Measurements from ENCODE around the gene CLEC2L.
"Not testable (repeated sequence)": the region's sequence is repeated elsewhere in the genome, so short reads cannot be mapped to it uniquely, and the experiment has no call there.

Gene CLEC2L

DNA sequence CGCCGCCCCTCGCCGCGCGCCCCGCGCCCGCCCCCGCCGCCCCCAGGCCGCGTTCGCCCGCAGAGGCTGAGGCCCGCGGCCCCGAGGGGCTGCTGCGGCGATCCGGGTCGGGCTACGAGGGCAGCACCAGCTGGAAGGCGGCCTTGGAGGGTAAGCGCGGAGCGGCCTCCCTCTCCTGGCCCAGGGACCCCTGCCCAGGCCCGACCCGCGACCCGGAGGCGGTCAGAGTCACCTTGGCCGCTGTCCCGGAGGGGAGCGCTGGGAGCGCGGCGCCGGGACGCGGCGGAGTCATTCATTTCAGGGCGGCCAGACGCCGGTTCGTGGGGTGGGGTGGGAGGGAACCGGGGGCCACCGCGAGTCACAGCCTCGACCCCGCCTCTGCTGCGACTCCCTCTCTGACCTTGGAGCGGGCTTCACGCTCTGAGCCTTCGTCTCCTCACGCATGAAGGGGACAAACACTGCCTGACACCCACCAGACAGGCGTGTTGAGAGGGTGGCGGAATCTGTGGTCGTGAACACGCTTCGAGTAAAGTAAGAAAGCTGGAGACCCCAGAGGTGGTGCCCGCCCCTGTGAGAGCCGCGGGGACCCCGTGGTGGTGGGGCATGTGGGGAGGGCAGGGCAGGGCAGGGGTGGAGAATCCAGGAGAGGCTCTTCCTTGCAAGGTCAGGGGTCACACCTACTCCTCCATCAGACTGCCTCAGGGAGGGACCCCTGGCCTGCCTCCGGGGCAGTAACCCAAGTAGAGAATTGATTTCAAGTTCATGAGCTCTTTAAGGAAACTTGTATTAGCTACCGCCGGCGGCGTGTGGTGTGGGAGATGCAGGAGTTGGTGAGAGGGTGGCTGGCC, 707 bp downstream of the CLEC2L start:
- DNase-seq, result no peak

- DNase-seq, result no peak
Measured at GRCh38 chr7:139525239-139525638, 1.8 kb downstream of the CLEC2L start.

- no peak for DNase-seq
Measured at GRCh38 chr7:139525750-139526149, 2.3 kb downstream of the CLEC2L start.

DNA sequence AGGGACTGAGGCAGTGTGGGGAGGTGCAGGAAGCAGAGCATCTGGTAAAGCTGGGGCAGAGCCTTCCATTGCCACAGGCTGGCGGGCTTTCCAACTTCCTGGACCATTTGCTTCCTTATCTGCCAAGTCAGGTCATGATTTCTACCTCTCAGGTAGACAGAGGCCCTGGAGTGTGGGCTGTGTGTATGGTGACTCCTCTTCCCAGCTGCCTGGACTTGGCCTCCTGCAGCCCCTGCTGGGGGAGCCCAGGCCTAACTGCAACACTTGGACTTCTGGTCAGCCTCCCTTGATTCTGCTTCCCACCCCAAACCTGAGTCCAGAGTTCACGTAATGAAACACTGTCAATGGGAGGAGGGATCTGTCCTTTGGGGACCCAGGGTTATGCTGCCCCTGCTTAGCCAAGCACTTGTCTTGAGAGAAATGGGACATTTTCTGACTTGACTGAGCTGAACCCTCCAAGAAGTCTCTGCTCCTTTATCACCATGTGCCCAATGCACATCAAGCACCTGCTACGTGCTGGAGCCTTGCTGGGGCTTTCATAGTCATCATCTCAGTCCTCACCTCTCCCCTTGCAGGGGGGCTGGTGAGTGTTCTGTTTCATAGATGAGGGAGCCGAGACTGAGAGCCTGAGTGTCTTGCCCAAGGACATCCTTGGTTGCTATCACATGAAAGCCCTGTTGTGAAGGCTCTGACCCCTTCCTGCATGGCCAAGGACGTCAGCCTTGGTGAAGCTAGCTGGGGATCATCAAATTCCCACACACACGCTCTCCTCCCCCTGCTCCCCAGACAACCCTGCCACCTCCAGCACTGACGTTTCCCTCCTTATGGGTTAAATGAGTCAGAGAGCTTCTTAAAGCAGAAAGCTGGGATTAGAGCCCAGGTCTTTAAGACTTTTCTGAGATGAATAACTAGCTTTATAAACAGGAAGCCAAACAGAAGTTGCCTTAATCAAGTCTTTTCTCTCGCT, 3.4 kb downstream of the CLEC2L start:
- DNase-seq, result no peak

GRCh38 chr7:139531094-139531493, 7.6 kb downstream of the CLEC2L start:
- no peak for DNase-seq

DNA sequence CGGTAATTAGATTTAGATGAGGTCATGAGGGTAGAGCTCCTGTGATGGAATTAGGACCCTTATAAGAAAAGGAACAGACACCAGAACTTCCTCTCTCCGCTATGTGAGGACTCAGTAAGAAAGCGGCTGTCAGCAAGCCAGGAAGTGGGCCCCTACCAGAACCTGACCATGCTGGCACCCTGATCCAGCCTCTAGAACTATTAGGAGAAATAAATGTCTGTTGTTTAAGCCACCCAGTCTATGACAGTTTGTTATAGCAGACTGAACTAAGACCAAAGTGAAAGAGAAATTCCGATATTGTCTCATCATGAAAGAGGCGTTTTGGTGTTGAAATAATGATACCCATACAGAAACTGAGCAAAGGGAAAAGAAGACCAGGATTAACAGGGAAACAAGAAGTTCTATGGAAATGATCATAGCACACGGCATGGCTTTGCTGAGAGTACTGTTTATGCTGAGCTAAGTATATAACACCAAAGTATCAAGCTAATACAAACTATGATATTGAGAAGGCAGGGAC, 9.2 kb downstream of the CLEC2L start:
- DNase-seq, result no peak

DNA sequence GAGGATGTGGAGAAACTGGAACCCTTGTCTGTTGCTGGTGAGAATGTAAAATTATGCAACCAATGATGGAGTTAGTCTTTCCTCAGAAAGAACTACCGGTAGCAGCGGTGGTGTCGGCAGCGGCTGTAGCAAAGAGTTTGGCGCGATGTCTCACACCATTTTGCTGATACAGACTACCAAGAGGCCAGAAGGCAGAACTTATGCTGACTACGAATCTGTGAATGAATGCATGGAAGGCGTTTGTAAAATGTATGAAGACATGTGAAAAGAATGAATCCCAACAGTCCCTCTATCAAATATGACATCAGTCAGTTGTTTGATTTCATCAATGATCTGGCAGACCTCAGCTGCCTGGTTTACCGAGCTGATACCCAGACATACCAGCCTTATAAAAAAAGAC, 10.6 kb downstream of the CLEC2L start:
- DNase-seq, result no peak

GRCh38 chr7:139534966-139535651, 11.6 kb downstream of the CLEC2L start:
- no peak for DNase-seq

DNA sequence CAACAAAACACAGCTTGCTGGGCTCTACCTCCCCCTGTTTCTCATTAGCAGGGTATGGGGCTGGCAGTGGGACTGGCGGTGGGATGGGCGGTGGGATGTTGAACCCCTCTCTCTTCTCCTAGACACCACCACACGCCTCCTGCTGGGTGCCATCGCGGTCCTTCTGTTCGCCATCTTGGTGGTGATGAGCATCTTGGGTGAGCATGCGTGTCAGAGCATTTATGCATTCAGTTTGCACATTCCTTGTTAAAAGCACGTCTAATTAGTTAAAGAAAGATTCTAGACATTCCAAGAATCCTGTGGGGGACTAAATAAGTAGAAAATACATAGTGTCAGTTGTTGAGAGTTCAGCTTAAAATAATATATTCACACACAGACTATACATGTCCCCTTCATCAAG, 12.7 kb downstream of the CLEC2L start:
- DNase-seq, result no peak

GRCh38 chr7:139538881-139539635, 15.6 kb downstream of the CLEC2L start:
- no peak for DNase-seq

DNA sequence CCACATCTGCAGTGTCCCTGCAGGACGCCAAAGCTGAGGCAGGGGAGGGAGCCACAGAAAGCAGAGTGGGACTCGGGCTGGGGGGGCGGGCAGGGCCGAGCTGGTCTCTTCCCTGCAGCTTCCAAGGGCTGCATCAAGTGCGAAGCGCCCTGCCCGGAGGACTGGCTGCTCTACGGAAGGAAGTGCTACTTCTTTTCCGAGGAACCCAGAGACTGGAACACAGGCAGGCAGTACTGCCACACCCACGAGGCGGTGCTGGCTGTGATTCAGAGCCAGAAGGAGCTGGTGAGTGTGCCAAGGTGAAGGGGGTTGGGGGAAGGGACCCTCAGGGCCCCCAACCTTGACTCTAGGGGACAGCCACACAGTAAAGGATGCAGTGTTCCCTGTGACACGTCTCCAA, 16.7 kb downstream of the CLEC2L start:
- DNase-seq, result no peak

DNA sequence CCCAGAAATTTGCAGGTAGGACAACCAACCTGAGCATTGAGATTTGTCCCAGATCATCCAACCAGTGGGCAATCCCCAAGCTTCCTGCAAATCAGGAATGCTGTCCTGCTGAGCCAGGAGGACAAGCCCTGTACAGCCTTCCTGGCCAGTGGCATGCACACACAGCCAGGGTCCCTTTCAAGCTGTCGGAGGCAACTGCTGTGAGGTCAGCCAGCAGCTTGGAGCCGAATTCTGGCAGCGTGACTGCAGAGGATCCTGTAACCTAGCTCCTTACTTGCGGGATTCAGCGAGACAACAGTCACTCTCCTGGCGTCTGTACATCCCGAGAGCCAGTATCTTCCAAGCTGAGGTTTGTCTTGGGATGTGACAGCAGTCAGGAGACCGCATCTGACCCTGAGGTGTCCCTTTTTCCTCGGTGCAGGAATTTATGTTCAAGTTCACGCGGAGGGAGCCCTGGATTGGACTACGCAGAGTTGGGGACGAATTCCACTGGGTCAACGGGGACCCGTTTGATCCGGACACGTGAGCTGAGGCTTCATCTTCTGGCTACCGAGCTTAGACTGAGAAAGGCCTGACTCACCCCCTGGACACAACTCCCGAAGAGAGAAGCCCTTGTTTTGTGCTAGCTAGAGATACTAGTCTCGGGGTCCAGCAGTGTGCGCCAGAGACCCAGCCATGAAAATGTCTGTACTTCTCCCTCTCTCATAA, 18.3 kb downstream of the CLEC2L start:
- DNase-seq, result no peak

GRCh38 chr7:139542308-139543151, 19.0 kb downstream of the CLEC2L start:
- DNase-seq, result no peak

DNA sequence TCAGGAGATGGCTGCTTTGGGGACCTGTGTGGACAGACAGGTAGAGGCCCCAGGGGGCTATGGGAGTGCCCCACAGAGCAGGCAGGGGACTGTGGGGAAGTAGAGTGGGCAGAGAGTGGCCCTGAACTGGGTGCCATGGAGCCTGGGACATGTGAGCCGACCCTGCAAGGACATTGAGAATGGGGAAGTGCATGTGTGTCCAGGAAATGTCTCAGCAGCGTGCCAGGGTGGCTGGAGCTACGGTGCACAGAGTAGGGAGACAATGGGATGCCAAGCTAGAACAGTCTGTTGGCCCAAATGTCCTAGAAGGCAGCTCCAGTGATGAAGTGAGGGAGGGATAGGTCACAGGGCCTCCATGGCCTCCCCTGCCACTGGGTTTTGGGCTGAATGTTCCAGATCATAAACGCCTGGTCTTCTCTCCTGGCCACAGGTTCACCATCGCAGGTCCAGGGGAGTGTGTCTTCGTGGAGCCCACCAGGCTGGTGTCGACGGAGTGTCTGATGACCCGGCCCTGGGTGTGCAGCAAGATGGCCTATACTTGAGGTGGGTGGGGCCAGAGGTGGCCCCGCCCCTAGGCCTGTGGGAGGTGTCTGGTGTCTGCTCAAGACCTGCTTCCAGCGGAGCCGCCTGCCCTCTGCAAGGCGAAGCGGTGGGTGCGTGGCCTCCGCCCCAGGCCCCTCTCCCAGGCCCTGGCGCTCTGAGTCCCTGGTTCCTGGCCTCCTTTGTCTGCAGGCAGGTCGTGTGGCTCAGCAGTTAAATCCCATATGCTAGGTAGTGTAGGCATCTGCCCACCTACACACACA, 20.5 kb downstream of the CLEC2L start:
- no peak for DNase-seq

- no peak for DNase-seq
Measured at GRCh38 chr7:139544645-139545044, 21.2 kb downstream of the CLEC2L start.

- no peak for DNase-seq
Measured at GRCh38 chr7:139548302-139549028, 25.0 kb downstream of the CLEC2L start.

DNA sequence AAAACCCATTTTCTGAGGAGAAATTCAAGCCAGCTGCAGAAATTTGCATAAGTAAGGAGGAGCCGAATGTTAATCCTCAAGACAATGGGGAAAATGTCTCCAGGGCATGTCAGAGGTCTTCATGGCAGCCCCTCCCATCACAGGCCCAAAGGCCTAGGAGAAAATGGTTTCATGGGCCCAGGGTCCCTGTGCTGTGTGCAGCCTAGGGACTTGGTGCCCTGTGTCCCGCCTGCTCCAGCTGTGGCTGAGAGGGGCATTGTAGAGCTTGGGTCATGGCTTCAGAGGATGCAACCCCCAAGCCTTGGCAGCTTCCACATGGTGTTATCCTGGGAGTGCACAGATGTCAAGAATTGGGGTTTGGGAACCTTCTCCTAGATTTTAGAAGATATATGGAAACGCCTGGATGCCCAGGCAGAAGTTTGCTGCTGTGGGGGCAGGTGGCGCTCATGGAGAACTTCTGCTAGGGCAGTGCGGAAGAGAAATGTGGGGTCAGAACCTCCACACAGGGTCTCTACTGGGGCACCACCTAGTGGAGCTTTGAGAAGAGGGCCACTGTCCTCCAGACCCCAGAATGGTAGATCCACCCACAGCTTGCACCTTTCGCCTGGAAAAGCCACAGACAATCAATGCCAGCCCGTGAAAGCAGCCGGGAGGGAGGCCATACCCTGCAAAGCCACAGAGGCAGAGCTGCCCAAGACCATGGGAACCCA, 30.7 kb downstream of the CLEC2L start:
- DNase-seq, result not testable (repeated sequence)

GRCh38 chr7:139557857-139558581, 34.5 kb downstream of the CLEC2L start:
- no peak for DNase-seq

Data from activated CD4-positive, alpha-beta T cell treated with anti-CD3 and anti-CD28 coated beads for 4 hours (primary cell).